GM12891 (cell line): ENCODE results near the gene PDZD2.

Experiments
- PAX5 ChIP-seq: IDR thresholded peaks from 2 replicates; pipeline ENCODE4 v1.6.1; 2011; ENCODE audit warnings: low read length, moderate library complexity, mild to moderate bottlenecking; ENCODE audit not compliant: insufficient read depth, severe bottlenecking
- POLR2A ChIP-seq: IDR thresholded peaks from 2 replicates; pipeline ENCODE4 v1.6.1; 2011; ENCODE audit warnings: low read depth, low read length, control low read depth
- POLR2AphosphoS5 ChIP-seq: IDR thresholded peaks from 2 replicates; pipeline ENCODE4 v1.6.1; 2011; ENCODE audit warnings: low read depth, low read length, control low read depth
- SPI1 ChIP-seq: IDR thresholded peaks from 2 replicates; pipeline ENCODE4 v1.6.1; 2011; ENCODE audit warnings: low read depth, low read length, control low read depth
- TAF1 ChIP-seq: IDR thresholded peaks from 2 replicates; pipeline ENCODE4 v1.6.1; 2011; ENCODE audit warnings: low read depth, low read length, control low read depth

DNA sequence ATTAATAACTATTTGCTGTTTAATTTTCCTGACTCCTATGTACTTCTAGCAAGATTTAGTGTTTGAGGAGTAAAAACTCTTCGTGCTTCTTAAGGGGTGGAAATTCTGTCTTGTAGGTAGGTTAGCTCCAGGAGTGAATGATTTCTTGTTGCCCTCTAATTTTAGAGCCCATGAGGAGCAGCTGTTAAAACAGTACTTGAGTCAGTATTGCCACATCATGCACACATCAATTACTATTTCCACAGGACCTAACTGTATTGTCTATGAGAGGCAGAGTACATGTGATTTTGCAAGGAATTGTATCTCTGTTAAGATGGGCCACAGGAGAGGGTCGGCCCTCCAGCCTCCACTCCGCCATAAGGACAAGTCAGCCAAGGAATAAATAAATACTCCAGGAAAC, 91.2 kb downstream of the PDZD2 start:
- TF ChIP-seq POLR2A (no peak), POLR2AphosphoS5 (no peak), TAF1 (no peak), SPI1 (no peak), PAX5 (no peak)
